OCI-LY3 (cell line): Measurements from ENCODE around the gene RNF157.
A peak's percentile ranks its signal among the peaks of the same experiment; 100 is the strongest.
"Not testable (repeated sequence)": the region's sequence is repeated elsewhere in the genome, so short reads cannot be mapped to it uniquely, and the experiment has no call there.

ENCODE experiments used
- H2AFZ ChIP-seq: fragments of 200-600, 300-600 bp; shearing (Covaris generic); 2 replicates; pipeline ENCODE4 v1.6.0; 2014; ENCODE audit warnings: antibody characterized with exemption, low read depth, low read length
- H3K27ac ChIP-seq: fragments of 200-600, 300-600 bp; sonication (generic); 2 replicates; pipeline ENCODE4 v1.5.1; 2014; ENCODE audit warnings: mild to moderate bottlenecking, low read length, moderate library complexity, mixed read lengths
- H3K27me3 ChIP-seq: fragments of 200-600, 300-600 bp; sonication (generic); 2 replicates; pipeline ENCODE4 v1.6.1; 2014; ENCODE audit warnings: low read depth, low read length, mixed read lengths
- H3K36me3 ChIP-seq: fragments of 200-600, 300-600 bp; sonication (generic); replicated peaks from 2 replicates; pipeline ENCODE3; 2014; ENCODE audit warnings: low read depth, low read length, mixed read lengths
- H3K4me1 ChIP-seq: fragments of 300-600, 200-600 bp; sonication (generic); 2 replicates; pipeline ENCODE4 v1.6.1; 2014; ENCODE audit warnings: low read length, mixed read lengths
- H3K4me2 ChIP-seq: fragments of 200-600, 300-600 bp; sonication (generic); 2 replicates; pipeline ENCODE4 v1.6.1; 2014; ENCODE audit warnings: low read length, mixed read lengths
- H3K4me3 ChIP-seq: fragments of 300-600, 200-600 bp; sonication (generic); 2 replicates; pipeline ENCODE4 v1.5.1; 2014; ENCODE audit warnings: antibody characterized with exemption, mild to moderate bottlenecking, low read length, moderate library complexity
- H3K79me2 ChIP-seq: fragments of 300-600, 200-600 bp; shearing (Covaris generic); 2 replicates; pipeline ENCODE4 v1.6.1; 2014; ENCODE audit warnings: mild to moderate bottlenecking, low read length, mixed read lengths
- H3K9ac ChIP-seq: fragments of 300-600, 200-600 bp; shearing (Covaris generic); 2 replicates; pipeline ENCODE4 v1.6.0; 2014; ENCODE audit warnings: mild to moderate bottlenecking, low read length, moderate library complexity
- H3K9me3 ChIP-seq: fragments of 200-600, 300-600 bp; shearing (Covaris generic); 2 replicates; pipeline ENCODE4 v1.6.1; 2014; ENCODE audit warnings: low read length, mixed read lengths; ENCODE audit not compliant: insufficient read depth
- H4K20me1 ChIP-seq: fragments of 200-600, 300-600 bp; sonication (generic); 2 replicates; pipeline ENCODE4 v1.6.1; 2016; ENCODE audit warnings: low read length, mixed read lengths; ENCODE audit not compliant: insufficient read depth
- CTCF ChIP-seq: fragments of 200-600, 300-600 bp; sonication (generic); IDR thresholded peaks from 2 replicates; pipeline ENCODE4 v1.5.1; 2014; ENCODE audit warnings: antibody characterized with exemption, low read length, low read depth
- EZH2phosphoT487 ChIP-seq: fragments of 200-600 bp; shearing (Covaris generic); IDR thresholded peaks from 2 replicates; pipeline ENCODE4 v1.6.1; 2018; ENCODE audit warnings: antibody characterized with exemption, mixed run types, low read depth

Gene RNF157

DNA sequence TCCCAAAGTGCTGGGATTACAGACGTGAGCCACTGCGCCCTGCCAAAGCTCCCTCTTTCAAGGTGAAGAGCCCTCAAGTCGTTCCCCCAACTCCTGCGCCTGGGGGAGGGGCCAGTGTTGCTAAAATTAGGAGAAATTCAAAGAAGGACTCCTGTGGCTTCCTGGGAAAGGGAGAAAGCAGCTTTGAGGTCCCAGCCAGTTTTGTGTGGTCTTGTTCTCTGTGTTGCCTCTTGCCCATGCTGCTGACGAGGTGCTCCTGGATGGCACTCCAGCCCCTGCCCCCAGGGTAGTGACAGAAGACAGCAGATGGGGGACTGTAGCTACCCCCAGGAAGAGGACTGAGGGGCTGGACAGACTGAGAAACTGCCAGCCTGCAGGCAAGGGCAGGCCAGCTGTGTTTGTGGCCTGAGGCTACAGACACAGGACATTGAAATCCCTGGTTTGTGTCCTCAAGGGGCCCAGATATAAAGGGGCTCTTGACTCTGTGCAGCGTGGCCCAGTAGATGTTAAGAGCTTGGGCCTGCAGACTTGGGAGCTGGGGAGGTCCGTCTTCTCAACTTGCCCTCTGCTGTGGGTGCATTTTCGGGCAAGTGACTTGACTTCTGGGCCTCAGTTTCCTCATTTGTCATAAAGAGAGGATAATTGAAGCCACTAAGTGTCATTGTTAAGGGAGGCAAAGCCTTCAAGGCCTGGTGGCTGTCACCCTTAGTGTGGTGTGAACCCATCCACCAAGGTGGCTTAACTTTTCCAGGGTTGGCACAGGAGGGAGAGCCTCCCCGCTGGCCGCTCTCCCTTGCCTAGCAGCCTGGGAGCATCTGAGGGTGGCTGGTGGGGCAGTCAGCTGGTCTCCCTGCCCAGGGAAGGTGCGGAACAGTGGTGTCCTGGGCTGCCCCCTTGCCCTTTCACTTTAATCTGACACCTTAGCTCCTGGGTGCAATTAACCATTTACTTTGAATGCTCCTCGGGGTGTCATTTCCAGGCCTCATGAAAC is 29.0 kb upstream of the RNF157 start:
- peaks cover 11% of the 10 kb centered on the region; the same call in 1 of the 2 replicates for H4K20me1 ChIP-seq
- peaks cover 37% of the 10 kb centered on the region for H3K36me3 ChIP-seq
- H3K79me2 ChIP-seq = peaks cover 64% of the 10 kb centered on the region
- H3K9me3 ChIP-seq = no peaks in the 10 kb centered on the region
- TF ChIP-seq CTCF (no peak), EZH2phosphoT487 (no peak)
- peak overlapping the region; percentile 94 for H3K27ac ChIP-seq
- peaks cover 65% of the 10 kb centered on the region for H3K4me1 ChIP-seq
- no peak overlapping the region for H2AFZ ChIP-seq
- H3K4me3 ChIP-seq = peak overlapping the region; percentile 96
- peak overlapping the region; percentile 95 for H3K9ac ChIP-seq
- peak overlapping the region; percentile 91 for H3K4me2 ChIP-seq
- no peaks in the 10 kb centered on the region for H3K27me3 ChIP-seq

- Histone ChIP-seq H3K27me3 (no peaks in the 10 kb centered on the region), H3K9ac (peak overlapping the region; percentile 95), H3K9me3 (no peaks in the 10 kb centered on the region), H3K79me2 (peaks cover 71% of the 10 kb centered on the region), H2AFZ (no peak overlapping the region), H3K36me3 (peaks cover 37% of the 10 kb centered on the region), H4K20me1 (peaks cover 11% of the 10 kb centered on the region; the same call in 1 of the 2 replicates), H3K4me2 (peak overlapping the region; percentile 91), H3K4me3 (peak overlapping the region; percentile 96), H3K27ac (peak overlapping the region; percentile 94), H3K4me1 (peaks cover 65% of the 10 kb centered on the region)
- TF ChIP-seq CTCF = no peak
- TF ChIP-seq EZH2phosphoT487 = no peak
These were observed 27.9 kb upstream of the RNF157 start for GRCh38 chr17:76268015-76268749.

DNA sequence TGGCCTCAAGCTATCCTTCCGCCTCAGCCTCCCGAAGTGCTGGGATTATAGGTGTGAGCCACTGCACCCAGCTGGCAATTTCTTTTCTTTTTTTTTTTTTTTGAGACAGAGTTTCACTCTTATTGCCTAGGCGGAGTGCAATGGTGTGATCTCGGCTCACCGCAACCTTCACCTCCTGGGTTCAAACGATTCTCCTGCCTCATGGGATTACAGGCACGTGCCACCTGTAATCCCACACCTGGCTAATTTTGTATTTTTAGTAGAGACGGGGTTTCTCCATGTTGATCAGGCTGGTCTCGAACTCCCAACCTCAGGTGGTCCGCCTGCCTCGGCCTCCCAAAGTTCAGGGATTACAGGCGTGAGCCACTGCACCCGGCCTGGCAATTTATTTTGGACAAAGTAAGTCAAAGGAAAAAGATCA is 27.3 kb upstream of the RNF157 start:
- Histone ChIP-seq H3K4me2 (peak overlapping the region; percentile 91), H3K9ac (peak overlapping the region; percentile 95), H3K4me3 (peak overlapping the region; percentile 96), H3K36me3 (peaks cover 37% of the 10 kb centered on the region), H4K20me1 (peaks cover 11% of the 10 kb centered on the region; the same call in 1 of the 2 replicates), H3K4me1 (peaks cover 65% of the 10 kb centered on the region), H3K27ac (peak overlapping the region; percentile 94), H3K79me2 (peaks cover 71% of the 10 kb centered on the region)
- H3K27me3 ChIP-seq, H3K9me3 ChIP-seq, H2AFZ ChIP-seq: not testable (repeated sequence)

DNA sequence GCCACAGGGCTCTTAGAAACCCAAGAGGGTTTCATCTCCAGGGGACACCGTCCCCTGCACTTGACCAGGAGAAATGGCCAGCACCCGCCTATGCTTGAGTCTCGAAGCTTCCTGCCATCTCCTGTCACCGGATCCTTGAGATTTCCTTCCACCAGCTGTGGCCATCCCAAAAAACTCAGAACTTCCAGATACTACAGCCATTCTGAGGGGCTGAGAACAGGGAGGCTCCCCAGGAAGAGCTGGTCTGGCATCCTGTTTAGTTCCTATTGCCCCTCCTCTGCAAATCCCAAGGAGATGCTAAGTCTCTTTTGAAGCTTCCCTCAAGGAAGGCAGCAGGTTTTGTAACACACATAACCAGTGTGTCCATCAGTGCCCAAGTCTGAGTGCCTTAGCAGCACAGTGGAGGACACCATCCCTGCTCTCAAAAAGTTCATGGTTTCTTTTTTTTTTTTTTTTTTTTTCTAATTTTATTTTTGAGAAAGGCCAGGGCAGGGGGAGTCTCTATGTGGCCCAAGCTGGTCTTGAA is 26.8 kb upstream of the RNF157 start:
- Histone ChIP-seq H3K4me1 (peaks cover 66% of the 10 kb centered on the region), H3K79me2 (peaks cover 71% of the 10 kb centered on the region), H3K27ac (peak overlapping the region; percentile 94), H3K4me3 (peak overlapping the region; percentile 96), H3K36me3 (peaks cover 37% of the 10 kb centered on the region), H4K20me1 (peaks cover 11% of the 10 kb centered on the region; the same call in 1 of the 2 replicates), H3K9me3 (no peaks in the 10 kb centered on the region), H2AFZ (no peak overlapping the region), H3K9ac (peak overlapping the region; percentile 95), H3K27me3 (no peaks in the 10 kb centered on the region), H3K4me2 (peak overlapping the region; percentile 91)
- TF ChIP-seq EZH2phosphoT487 = no peak
- TF ChIP-seq CTCF = no peak
